K562 (cell line): ENCODE data around the gene OBSL1. TPM values are rescaled to one million over a fixed set of nuclear protein-coding genes. Genes with fewer than 3 reads are reported as not detected.

Experiments
- ATAC-seq: fragments of 200-7000 bp; cut with Tn5 transposase; 3 replicates; pipeline ENCODE4 v1.9.1; 2020; ENCODE audit warnings: moderate library complexity
- BruUV-seq: library from RNA; stranded (reverse); fragments of 400-500 nt; replicated peaks from 2 replicates; lab custom pipeline; 2021; lab: Mats Ljungman, UMichigan
- CTCF ChIA-PET: fragments of 300-600 bp; formaldehyde crosslinking; extraction: SDS; loops from one replicate; lab custom pipeline; 2021; ENCODE audit warnings: low intra/inter-chr PET ratio; lab: Yijun Ruan, JAX
- POLR2A ChIA-PET: fragments of 300-600, 350-650 bp; sonication (Branson Sonifier 250); formaldehyde crosslinking; extraction: SDS; loops from one replicate; lab custom pipeline; 2021; ENCODE audit warnings: antibody characterized with exemption, inconsistent platforms; lab: Yijun Ruan, JAX
- DNase-seq, 4 experiments: peaks; one replicate each; pipeline versions ENCODE4 v3.0.0 to v3.0.0-alpha.2; 2011 to 2018; ENCODE audit warnings: low spot score in 3 of 4, mixed read lengths in 3 of 4; ENCODE audit errors: extremely low read depth in 1 of 4
- FAIRE-seq: peaks from 2 replicates; lab custom pipeline; 2011; peaks lifted over from hg19 to GRCh38; lab: Jason Lieb, UNC
- H2AFZ ChIP-seq: 2 replicates; pipeline ENCODE4 v1.6.0; 2011; ENCODE audit warnings: low read depth, low read length, control low read depth, inconsistent platforms
- H3K27ac ChIP-seq: fragments of 200-600 bp; 3 replicates; pipeline ENCODE4 v1.8.0; 2011; ENCODE audit warnings: low read depth, mild to moderate bottlenecking, control low read depth, inconsistent platforms, low read length, moderate library complexity, mixed read lengths; ENCODE audit errors: extremely low read depth
- H3K27me3 ChIP-seq, 2 experiments: fragments of 300-600 bp in 1 of 2; 2 replicates in 1 of 2; 3 replicates in 1 of 2; pipeline versions ENCODE4 v1.6.0 to v1.8.0; 2011; ENCODE audit warnings: inconsistent platforms in 2 of 2, low read length in 2 of 2, mild to moderate bottlenecking in 1 of 2, mixed read lengths in 1 of 2, moderate library complexity in 1 of 2; ENCODE audit not compliant: control insufficient read depth in 2 of 2, insufficient read depth in 2 of 2
- H3K36me3 ChIP-seq: fragments of 300-600 bp; 3 replicates; pipeline ENCODE4 v1.8.0; 2011; ENCODE audit warnings: mild to moderate bottlenecking, low read length, inconsistent platforms; ENCODE audit not compliant: control insufficient read depth, insufficient read depth
- H3K4me1 ChIP-seq, 2 experiments: fragments of 200-600 bp in 1 of 2; replicated peaks in 1 of 2; 2 replicates in 1 of 2; 3 replicates in 1 of 2; pipeline versions ENCODE4 v1.5.1 to v1.8.0; 2011; ENCODE audit warnings: inconsistent platforms in 2 of 2, low read length in 2 of 2, mild to moderate bottlenecking in 1 of 2, mixed read lengths in 1 of 2, moderate library complexity in 1 of 2; ENCODE audit not compliant: control insufficient read depth in 2 of 2, insufficient read depth in 2 of 2
- H3K4me2 ChIP-seq: 2 replicates; pipeline ENCODE4 v1.6.1; 2011; ENCODE audit warnings: low read length, control low read depth, inconsistent platforms, mixed read lengths; ENCODE audit not compliant: insufficient read depth
- H3K4me3 ChIP-seq: fragments of 200-600 bp; sonication (generic), shearing (Covaris generic); 2 replicates; pipeline ENCODE4 v1.5.1; 2016; ENCODE audit warnings: control low read depth, inconsistent platforms
- H3K79me2 ChIP-seq: fragments of 200-600 bp; 3 replicates; pipeline ENCODE4 v1.8.0; 2011; ENCODE audit warnings: low read length, inconsistent platforms; ENCODE audit not compliant: control insufficient read depth, insufficient read depth
- H3K9ac ChIP-seq, 2 experiments: 2 replicates each; pipeline versions ENCODE4 v1.6.0 to v1.6.1; 2011; ENCODE audit warnings: low read depth in 2 of 2, low read length in 2 of 2, control low read depth in 1 of 2, inconsistent platforms in 1 of 2, mild to moderate bottlenecking in 1 of 2, mixed read lengths in 1 of 2; ENCODE audit not compliant: insufficient read depth in 1 of 2
- H3K9me1 ChIP-seq: one replicate; pipeline ENCODE4 v1.6.0; 2011; ENCODE audit warnings: inconsistent platforms, mild to moderate bottlenecking, low read length, moderate library complexity; ENCODE audit not compliant: control insufficient read depth, insufficient read depth
- H3K9me3 ChIP-seq: replicated peaks from 2 replicates; pipeline ENCODE4 v1.5.1; 2011; ENCODE audit warnings: low read depth, low read length, inconsistent platforms; ENCODE audit not compliant: control insufficient read depth, insufficient read depth
- H4K20me1 ChIP-seq: replicated peaks from 2 replicates; pipeline ENCODE4 v1.6.1; 2011; ENCODE audit warnings: low read length, inconsistent platforms, mixed read lengths; ENCODE audit not compliant: control insufficient read depth, insufficient read depth
- C11orf30 ChIP-seq: fragments of 450-650 bp; IDR thresholded peaks from 2 replicates; pipeline ENCODE4 v1.6.1; 2016; ENCODE audit warnings: low read depth, mild to moderate bottlenecking
- FOXP1 ChIP-seq: sonication (generic); formaldehyde crosslinking; IDR thresholded peaks from 2 replicates; pipeline ENCODE4 v1.8.0; 2022; ENCODE audit warnings: mild to moderate bottlenecking, missing genetic modification reagents
- POLR2G ChIP-seq: fragments of 200-400 bp; formaldehyde crosslinking; IDR thresholded peaks from 2 replicates; pipeline ENCODE4 v1.6.1; 2017; ENCODE audit warnings: low read depth, mild to moderate bottlenecking, antibody characterized with exemption, low read length, moderate library complexity
- STAT5B ChIP-seq: fragments of 250-450 bp; sonication (Bioruptor Pico); IDR thresholded peaks from 2 replicates; pipeline ENCODE4 v1.8.0; 2021; ENCODE audit warnings: mild to moderate bottlenecking, inconsistent platforms
- TRIM24 ChIP-seq, 2 experiments: fragments of 450-650 bp; IDR thresholded peaks; 2 replicates each; pipeline ENCODE4 v1.6.1; 2016
- ZNF347 ChIP-seq: fragments of 450-650 bp; formaldehyde crosslinking; IDR thresholded peaks from 2 replicates; pipeline ENCODE4 v1.4.0; 2020; ENCODE audit warnings: low read depth, mild to moderate bottlenecking, moderate library complexity
- ZNF707 ChIP-seq: fragments of 250-450 bp; sonication (Bioruptor Pico); conservative IDR thresholded peaks from 2 replicates; pipeline ENCODE4 v1.8.0; 2022; ENCODE audit warnings: inconsistent platforms, mild to moderate bottlenecking, moderate library complexity
- WGBS: fragments of 100-300 bp; shearing (Covaris generic); methylation state at CpG from one replicate; pipeline ENCODE4 v1.1.6; 2016; ENCODE audit warnings: low coverage, mixed read lengths; ENCODE audit not compliant: insufficient coverage; ENCODE audit errors: missing lambda C conversion rate; 5-methylcytosine and 5-hydroxymethylcytosine counted together
- in situ Hi-C: fragments of 300-500 bp; cut with MboI; formaldehyde crosslinking; loops from 4 replicates; pipeline ENCODE4 v1.15.0; 2018; ENCODE audit warnings: inconsistent platforms, mixed read lengths
- intact Hi-C: fragments of 100-400 bp; cut with micrococcal nuclease; formaldehyde crosslinking; loops from 2 replicates; pipeline ENCODE4 v1.14.2; 2022
- polyA plus RNA-seq, 8 experiments: library from polyadenylated mRNA; depleted of rRNA in 4 of 8; stranded (reverse) in 5 of 8; unstranded in 3 of 8; fragments of >200 nt; fragmentation: Nextera tagmentation in 2 of 8; fragmentation: Illumina TruSeq in 1 of 8; extraction: Ambion mirVana in 2 of 8; extraction: Trizol in 1 of 8; gene quantifications; 2 replicates each; pipeline versions ENCODE4 v1.2.1 to v1.2.3, GENCODE V29; 2011 to 2014; ENCODE audit warnings: inconsistent platforms in 1 of 8, missing spikeins in 1 of 8
- total RNA-seq, 7 experiments: library from RNA; depleted of rRNA in 6 of 7; stranded (reverse); fragments of >200 nt in 6 of 7; fragmentation: Illumina TruSeq in 2 of 7; extraction: Trizol in 2 of 7; gene quantifications; 2 replicates each; pipeline versions ENCODE4 v1.2.1 to v1.2.3, GENCODE V29; 2011 to 2021; ENCODE audit warnings: low replicate concordance in 1 of 7
- TF ChIP-seq, protein P1 (sequence below): fragments of 250-450 bp; sonication (Bioruptor Pico); IDR thresholded peaks from 2 replicates; pipeline ENCODE4 v1.5.0; 2022; ENCODE audit warnings: mild to moderate bottlenecking
- TF ChIP-seq, protein P2 (sequence below): sonication (generic); formaldehyde crosslinking; IDR thresholded peaks from 2 replicates; pipeline ENCODE4 v1.8.1; 2023; ENCODE audit warnings: mild to moderate bottlenecking, missing genetic modification reagents
- TF ChIP-seq, protein P3 (sequence below): fragments of 200-400 bp; formaldehyde crosslinking; IDR thresholded peaks from 2 replicates; pipeline ENCODE4 v1.6.1; 2017; ENCODE audit warnings: mild to moderate bottlenecking, low read depth, low read length, moderate library complexity

Gene OBSL1
- total and polyA plus RNA-seq, 9 of the 15 experiments (the other 6 are each of a cell fraction or from before 2014, with no cell fraction given): 1.2 to 26.6 (median 8.6) TPM

GRCh38 chr2:219538956-219539788 is 32.2 kb downstream of the OBSL1 start:
- Histone ChIP-seq H3K4me3 (no peak overlapping the region), H3K9me3 (no peaks in the 10 kb centered on the region), H3K79me2 (peaks cover 17% of the 10 kb centered on the region), H3K36me3 (peaks cover 41% of the 10 kb centered on the region; the same call in 2 of the 3 replicates), H3K27me3 (no peaks in the 10 kb centered on the region), H3K27ac (no peak overlapping the region), H3K4me1 (peaks cover 0 to 67% of the 10 kb centered on the region in 2 experiments; a peak in 3 of 5 replicates), H3K9me1 (no peaks in the 10 kb centered on the region), H3K4me2 (no peak overlapping the region), H2AFZ (no peak overlapping the region), H3K9ac (no peak overlapping the region; a peak in 1 of 4 replicates), H4K20me1 (peaks cover 18% of the 10 kb centered on the region; the same call in 1 of the 2 replicates)
- DNase-seq (no peak), ATAC-seq (no peak), FAIRE-seq (no peak)
- in situ Hi-C loops: no loop called here
- intact Hi-C loops: no loop called here
- TF ChIP-seq ZNF707 (no peak), POLR2G (peak; percentile 53), TRIM24 (IDR thresholded peaks at IDR 0.05) (no peak), STAT5B (CRISPR knock-in tag) (no peak), FOXP1 (CRISPR knock-in tag) (no peak), ZNF347 (CRISPR knock-in tag) (no peak), C11orf30 (no peak)
- TF ChIP-seq, protein P1, sequence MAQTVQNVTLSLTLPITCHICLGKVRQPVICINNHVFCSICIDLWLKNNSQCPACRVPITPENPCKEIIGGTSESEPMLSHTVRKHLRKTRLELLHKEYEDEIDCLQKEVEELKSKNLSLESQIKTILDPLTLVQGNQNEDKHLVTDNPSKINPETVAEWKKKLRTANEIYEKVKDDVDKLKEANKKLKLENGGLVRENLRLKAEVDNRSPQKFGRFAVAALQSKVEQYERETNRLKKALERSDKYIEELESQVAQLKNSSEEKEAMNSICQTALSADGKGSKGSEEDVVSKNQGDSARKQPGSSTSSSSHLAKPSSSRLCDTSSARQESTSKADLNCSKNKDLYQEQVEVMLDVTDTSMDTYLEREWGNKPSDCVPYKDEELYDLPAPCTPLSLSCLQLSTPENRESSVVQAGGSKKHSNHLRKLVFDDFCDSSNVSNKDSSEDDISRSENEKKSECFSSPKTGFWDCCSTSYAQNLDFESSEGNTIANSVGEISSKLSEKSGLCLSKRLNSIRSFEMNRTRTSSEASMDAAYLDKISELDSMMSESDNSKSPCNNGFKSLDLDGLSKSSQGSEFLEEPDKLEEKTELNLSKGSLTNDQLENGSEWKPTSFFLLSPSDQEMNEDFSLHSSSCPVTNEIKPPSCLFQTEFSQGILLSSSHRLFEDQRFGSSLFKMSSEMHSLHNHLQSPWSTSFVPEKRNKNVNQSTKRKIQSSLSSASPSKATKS (CRISPR knock-in tag): no peak
- TF ChIP-seq, protein P2, sequence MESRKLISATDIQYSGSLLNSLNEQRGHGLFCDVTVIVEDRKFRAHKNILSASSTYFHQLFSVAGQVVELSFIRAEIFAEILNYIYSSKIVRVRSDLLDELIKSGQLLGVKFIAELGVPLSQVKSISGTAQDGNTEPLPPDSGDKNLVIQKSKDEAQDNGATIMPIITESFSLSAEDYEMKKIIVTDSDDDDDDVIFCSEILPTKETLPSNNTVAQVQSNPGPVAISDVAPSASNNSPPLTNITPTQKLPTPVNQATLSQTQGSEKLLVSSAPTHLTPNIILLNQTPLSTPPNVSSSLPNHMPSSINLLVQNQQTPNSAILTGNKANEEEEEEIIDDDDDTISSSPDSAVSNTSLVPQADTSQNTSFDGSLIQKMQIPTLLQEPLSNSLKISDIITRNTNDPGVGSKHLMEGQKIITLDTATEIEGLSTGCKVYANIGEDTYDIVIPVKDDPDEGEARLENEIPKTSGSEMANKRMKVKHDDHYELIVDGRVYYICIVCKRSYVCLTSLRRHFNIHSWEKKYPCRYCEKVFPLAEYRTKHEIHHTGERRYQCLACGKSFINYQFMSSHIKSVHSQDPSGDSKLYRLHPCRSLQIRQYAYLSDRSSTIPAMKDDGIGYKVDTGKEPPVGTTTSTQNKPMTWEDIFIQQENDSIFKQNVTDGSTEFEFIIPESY: peak; percentile 61
- TF ChIP-seq, protein P3, sequence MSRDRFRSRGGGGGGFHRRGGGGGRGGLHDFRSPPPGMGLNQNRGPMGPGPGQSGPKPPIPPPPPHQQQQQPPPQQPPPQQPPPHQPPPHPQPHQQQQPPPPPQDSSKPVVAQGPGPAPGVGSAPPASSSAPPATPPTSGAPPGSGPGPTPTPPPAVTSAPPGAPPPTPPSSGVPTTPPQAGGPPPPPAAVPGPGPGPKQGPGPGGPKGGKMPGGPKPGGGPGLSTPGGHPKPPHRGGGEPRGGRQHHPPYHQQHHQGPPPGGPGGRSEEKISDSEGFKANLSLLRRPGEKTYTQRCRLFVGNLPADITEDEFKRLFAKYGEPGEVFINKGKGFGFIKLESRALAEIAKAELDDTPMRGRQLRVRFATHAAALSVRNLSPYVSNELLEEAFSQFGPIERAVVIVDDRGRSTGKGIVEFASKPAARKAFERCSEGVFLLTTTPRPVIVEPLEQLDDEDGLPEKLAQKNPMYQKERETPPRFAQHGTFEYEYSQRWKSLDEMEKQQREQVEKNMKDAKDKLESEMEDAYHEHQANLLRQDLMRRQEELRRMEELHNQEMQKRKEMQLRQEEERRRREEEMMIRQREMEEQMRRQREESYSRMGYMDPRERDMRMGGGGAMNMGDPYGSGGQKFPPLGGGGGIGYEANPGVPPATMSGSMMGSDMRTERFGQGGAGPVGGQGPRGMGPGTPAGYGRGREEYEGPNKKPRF: no peak
- BruUV-seq: no TSS peak
- ChIA-PET POLR2A (interaction anchor here (0.6 to 0.8 kb wide), 3 partner anchors 12 to 122 kb away, joined by 3 to 4 read pairs (median 3); no protein-coding TSS in a partner anchor), CTCF (interaction anchor here (0.8 kb wide), 1 partner anchor 56 kb away, joined by 3 read pairs; no protein-coding TSS in a partner anchor)
- WGBS: 90% methylated on average over 11 of the region's 32 CpGs
